Heart left ventricle (tissue), 16 donors: ENCODE results near the gene CREG1. TPM values are rescaled to one million over a fixed set of nuclear protein-coding genes. Genes with fewer than 3 reads are reported as not detected.

ENCODE experiments used
- ATAC-seq, 4 donors: fragments of 200-7000 bp; cut with Tn5 transposase; one replicate each; pipeline ENCODE4 v1.9.1; 2020 to 2022; ENCODE audit warnings: moderate library complexity in 4 of 4, mild to moderate bottlenecking in 3 of 4, moderate number of reproducible peaks in 1 of 4
- DNase-seq, 5 donors: peaks; one replicate each; pipeline ENCODE4 v3.0.0-alpha.2; 2020
- H3K27ac ChIP-seq, 12 donors: fragments of 200-600 bp; sonication (generic) in 4 of 12; one replicate each; pipeline versions ENCODE4 v1.5.0 to v1.8.0; 2016 to 2022; ENCODE audit warnings: mild to moderate bottlenecking in 2 of 12
- H3K27me3 ChIP-seq, 9 donors: fragments of 200-600 bp; sonication (generic) in 2 of 9; one replicate each; pipeline versions ENCODE4 v1.5.1 to v1.8.0; 2016 to 2022; ENCODE audit warnings: mild to moderate bottlenecking in 3 of 9
- H3K36me3 ChIP-seq, 9 donors: fragments of 200-600 bp; sonication (generic) in 2 of 9; one replicate each; pipeline versions ENCODE4 v1.5.0 to v1.8.0; 2018 to 2022; ENCODE audit warnings: mild to moderate bottlenecking in 2 of 9
- H3K4me1 ChIP-seq, 12 donors: fragments of 200-600 bp; sonication (generic) in 4 of 12; one replicate each; pipeline versions ENCODE4 v1.5.0 to v1.8.0; 2016 to 2022; ENCODE audit warnings: mild to moderate bottlenecking in 3 of 12
- H3K4me3 ChIP-seq, 12 donors: fragments of 200-600 bp; sonication (generic) in 4 of 12; one replicate each; pipeline versions ENCODE4 v1.5.0 to v1.8.0; 2017 to 2022; ENCODE audit warnings: mild to moderate bottlenecking in 9 of 12, moderate library complexity in 4 of 12
- H3K9me3 ChIP-seq, 12 donors: fragments of 200-600 bp; sonication (generic) in 4 of 12; one replicate each; pipeline versions ENCODE4 v1.5.0 to v1.8.0; 2016 to 2022; ENCODE audit warnings: mild to moderate bottlenecking in 1 of 12
- POLR2A ChIP-seq, 2 donors: fragments of 450-650 bp; IDR thresholded peaks; one replicate each; pipeline ENCODE4 v1.6.1; 2017; ENCODE audit warnings: antibody characterized with exemption in 2 of 2, mild to moderate bottlenecking in 2 of 2, moderate library complexity in 2 of 2
- WGBS, 4 donors: extraction: QIAGEN DNeasy Blood & Tissue Kit in 2 of 4; methylation state at CpG; one replicate each; pipeline versions ENCODE4 v1.1.5 to v1.1.7; 2013 to 2018; 5-methylcytosine and 5-hydroxymethylcytosine counted together
- intact Hi-C, 10 donors: fragments of 100-400 bp; cut with DNase I; formaldehyde crosslinking; loops; one replicate each; pipeline versions ENCODE4 v1.11.1 to v1.14.2; 2022
- polyA plus RNA-seq, 2 donors: library from polyadenylated mRNA; stranded (reverse); fragments of 200-250 nt; gene quantifications; one replicate each; pipeline ENCODE4 v1.2.3, GENCODE V29; 2013
- total RNA-seq, 9 donors: library from RNA; depleted of rRNA in 2 of 9; stranded (reverse); fragments of >200 nt in 2 of 9; fragmentation: NEBNext Ultra II Directional in 3 of 9; extraction: Animal tissue kit (Norgen Biotek cat#: 25700) in 3 of 9; gene quantifications; one replicate each; pipeline versions ENCODE4 v1.1.0 to v1.2.4, GENCODE V29; 2016 to 2023
- TF ChIP-seq, protein P1 (sequence below), 12 donors: fragments of 200-600 bp; sonication (generic) in 4 of 12; IDR thresholded peaks; one replicate each; pipeline versions ENCODE4 v1.5.0 to v1.8.0; 2018 to 2022; ENCODE audit warnings: antibody characterized with exemption in 12 of 12, mild to moderate bottlenecking in 5 of 12
- donor health status: ischemic (EF 13 %, LVEDD 7.1; RV severe dilation, severe dysfunction).
- donor health status: healthy with polysubstance abuse.
- donor health status: DM: no; HTN: yes; CAD: no.
- donor health status: DM: no; HTN: no; CAD: no.
- donor health status: ischemic (EF 25% LVEDD 6.9; RV normal size, moderate dysfunction).
- donor health status: ischemic (EF 25% LVEDD 5.7; RV mildly dilated, moderate dysfunction).
- donor health status: healthy.
- donor health status: DM: yes; HTN: yes; CAD: no.
- donor health status: ischemic (EF 35%, LVEDD 5.7; RV mildly dilated, moderate dysfunction).
- donor health status: nonischemic (EF 11% LVEDD 7.7; RV severe dilation, severe dysfunction).
- donor health status: DM: yes; HTN: yes; CAD: no.
- donor health status: PGD.
- donor health status: ischemic (EF 29% LVEDD 5.4; RV normal size, mild dysfunction).
- donor health status: nonischemic (EF 23%, LVEDD 6.1; RV moderate dilation, normal function).

The CREG1 gene
- total and polyA plus RNA-seq, 11 donors = 31.3 to 176 (median 85.5) TPM

GRCh38 chr1:167520711-167521206, 32.8 kb downstream of the CREG1 start:
- no peak overlapping the region for H3K4me3 ChIP-seq
- H3K27ac ChIP-seq = no peak overlapping the region
- ATAC-seq (no peak), DNase-seq (no peak)
- H3K36me3 ChIP-seq = no peaks in the 10 kb centered on the region
- intact Hi-C loops = no loop called here
- peaks cover 0 to 19% (median 0%) of the 10 kb centered on the region in 12 donors for H3K9me3 ChIP-seq
- no peaks in the 10 kb centered on the region for H3K4me1 ChIP-seq
- TF ChIP-seq, protein P1, sequence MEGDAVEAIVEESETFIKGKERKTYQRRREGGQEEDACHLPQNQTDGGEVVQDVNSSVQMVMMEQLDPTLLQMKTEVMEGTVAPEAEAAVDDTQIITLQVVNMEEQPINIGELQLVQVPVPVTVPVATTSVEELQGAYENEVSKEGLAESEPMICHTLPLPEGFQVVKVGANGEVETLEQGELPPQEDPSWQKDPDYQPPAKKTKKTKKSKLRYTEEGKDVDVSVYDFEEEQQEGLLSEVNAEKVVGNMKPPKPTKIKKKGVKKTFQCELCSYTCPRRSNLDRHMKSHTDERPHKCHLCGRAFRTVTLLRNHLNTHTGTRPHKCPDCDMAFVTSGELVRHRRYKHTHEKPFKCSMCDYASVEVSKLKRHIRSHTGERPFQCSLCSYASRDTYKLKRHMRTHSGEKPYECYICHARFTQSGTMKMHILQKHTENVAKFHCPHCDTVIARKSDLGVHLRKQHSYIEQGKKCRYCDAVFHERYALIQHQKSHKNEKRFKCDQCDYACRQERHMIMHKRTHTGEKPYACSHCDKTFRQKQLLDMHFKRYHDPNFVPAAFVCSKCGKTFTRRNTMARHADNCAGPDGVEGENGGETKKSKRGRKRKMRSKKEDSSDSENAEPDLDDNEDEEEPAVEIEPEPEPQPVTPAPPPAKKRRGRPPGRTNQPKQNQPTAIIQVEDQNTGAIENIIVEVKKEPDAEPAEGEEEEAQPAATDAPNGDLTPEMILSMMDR (IDR thresholded peaks at IDR 0.05) = no peak
- no peak for TF ChIP-seq POLR2A (IDR thresholded peaks at IDR 0.05)
- no peaks in the 10 kb centered on the region for H3K27me3 ChIP-seq

DNA sequence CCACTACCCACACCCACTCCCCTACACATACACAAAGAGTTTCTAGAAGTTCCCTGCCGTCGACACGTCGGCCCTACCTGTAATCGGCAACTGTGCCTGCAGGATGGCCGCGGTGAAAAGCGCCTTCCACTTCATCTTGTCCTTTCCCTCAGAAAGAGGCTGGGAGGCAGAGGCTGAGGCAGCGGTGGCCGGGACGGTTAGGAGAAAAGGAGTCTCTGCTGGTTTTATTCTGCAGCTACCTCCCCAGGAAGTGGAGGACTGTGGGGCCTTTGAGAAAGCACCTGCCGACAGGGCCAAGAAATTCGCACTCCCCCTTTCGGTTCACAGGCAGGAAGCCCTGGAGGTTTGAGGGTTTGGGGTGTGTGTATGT, 35.2 kb downstream of the CREG1 start, which contains the start of gene CD247:
Gene CD247, minus strand, starts transcription at position 199 of the 370 bp plus-strand sequence. Its CDS starts 64 bp downstream, at position 135.
- Histone ChIP-seq H3K4me1 (no peaks in the 10 kb centered on the region), H3K27me3 (peaks cover 0 to 4% (median 0%) of the 10 kb centered on the region in 9 donors), H3K4me3 (peak within 1 kb of the TSS in 3 of 12 donors; percentile 1 to 54 (median 25)), H3K36me3 (no peaks in the 10 kb centered on the region), H3K27ac (peak within 1 kb of the TSS in 1 of 12 donors; percentile 79), H3K9me3 (peaks cover 0 to 10% (median 0%) of the 10 kb centered on the region in 12 donors)
- DNase-seq = no peak
- no peak for ATAC-seq
- TF ChIP-seq POLR2A (IDR thresholded peaks at IDR 0.05) = no peak
- TF ChIP-seq, protein P1 (IDR thresholded peaks at IDR 0.05) = no peak
- 78 to 83% (median 80%) methylated on average over 14 of the region's 14 CpGs for WGBS, 4 donors
- intact Hi-C loops = no loop called here

DNA sequence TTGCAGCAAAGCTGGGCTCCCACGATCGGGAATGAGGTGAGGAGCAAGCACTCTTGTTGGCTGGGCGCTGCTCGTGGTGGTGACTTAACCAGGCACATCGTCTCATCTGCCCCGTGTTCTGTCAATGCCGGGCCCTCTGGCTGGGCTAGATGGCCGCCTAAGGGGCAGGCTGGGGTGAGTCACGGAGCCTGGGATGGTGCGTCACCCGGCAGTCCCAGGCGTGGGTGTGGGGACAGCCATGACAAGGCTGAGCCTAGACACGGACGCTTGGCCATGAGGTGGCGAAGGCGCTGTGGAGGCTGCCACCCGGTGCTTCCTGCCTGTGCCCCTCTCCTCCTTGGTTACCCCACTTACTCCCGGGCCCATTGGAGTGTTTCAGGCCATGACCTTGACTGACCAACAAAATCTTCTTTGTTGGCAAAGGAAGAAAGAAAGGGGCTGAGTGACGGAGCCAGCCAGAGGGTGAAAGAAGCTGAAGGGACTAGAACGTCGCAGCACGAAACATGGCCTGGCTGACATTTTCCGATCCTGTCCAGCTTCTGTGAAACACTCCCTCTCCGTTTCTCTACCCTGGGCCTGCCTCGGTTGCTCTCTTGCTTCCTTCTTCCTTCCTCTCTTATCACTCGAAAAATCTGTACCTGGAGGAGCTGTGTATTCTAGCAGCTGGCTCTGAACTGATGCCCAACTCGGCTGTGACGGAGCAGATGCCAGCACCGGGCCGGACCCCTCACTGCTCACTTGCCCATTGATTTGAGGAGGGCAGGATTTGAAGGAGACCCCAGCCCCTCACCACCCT, 35.8 kb downstream of the CREG1 start:
- WGBS, 4 donors = 83 to 89% (median 86%) methylated on average over 26 to 30 of the region's 30 CpGs
- TF ChIP-seq, protein P1 (IDR thresholded peaks at IDR 0.05) = no peak
- TF ChIP-seq POLR2A (IDR thresholded peaks at IDR 0.05) = no peak
- Histone ChIP-seq H3K27ac (peak overlapping the region in 1 of 12 donors; percentile 79), H3K9me3 (peaks cover 0 to 7% (median 0%) of the 10 kb centered on the region in 12 donors), H3K4me1 (no peaks in the 10 kb centered on the region), H3K4me3 (peak overlapping the region in 3 of 12 donors; percentile 1 to 54 (median 25)), H3K27me3 (peaks cover 0 to 4% (median 0%) of the 10 kb centered on the region in 9 donors), H3K36me3 (no peaks in the 10 kb centered on the region)
- intact Hi-C loops = no loop called here
- ATAC-seq = peak in 1 of 4 donors; percentile 44
- no peak for DNase-seq
